Cardiac septum (tissue), 1 donor: ENCODE results near the gene GPR132. TPM values are rescaled to one million over a fixed set of nuclear protein-coding genes. Genes with fewer than 3 reads are reported as not detected.
"Not testable (repeated sequence)": the region's sequence is repeated elsewhere in the genome, so short reads cannot be mapped to it uniquely, and the experiment has no call there.

Source experiments
- DNase-seq: peaks from one replicate; pipeline ENCODE4 v3.0.0-alpha.2; 2020; ENCODE audit warnings: low spot score
- intact Hi-C: fragments of 100-400 bp; cut with DNase I; formaldehyde crosslinking; loops from one replicate; pipeline ENCODE4 v1.14.0; 2022
- total RNA-seq: library from RNA; stranded (reverse); fragmentation: NEBNext Ultra II Directional; extraction: Animal tissue kit (Norgen Biotek cat#: 25700); gene quantifications from one replicate; pipeline ENCODE4 v1.2.1, GENCODE V29; 2021
- donor health status: DM: no; HTN: no; CAD: no.

Gene GPR132
- total RNA-seq, 1 donor from 2014 or later: 0.73 TPM

DNA sequence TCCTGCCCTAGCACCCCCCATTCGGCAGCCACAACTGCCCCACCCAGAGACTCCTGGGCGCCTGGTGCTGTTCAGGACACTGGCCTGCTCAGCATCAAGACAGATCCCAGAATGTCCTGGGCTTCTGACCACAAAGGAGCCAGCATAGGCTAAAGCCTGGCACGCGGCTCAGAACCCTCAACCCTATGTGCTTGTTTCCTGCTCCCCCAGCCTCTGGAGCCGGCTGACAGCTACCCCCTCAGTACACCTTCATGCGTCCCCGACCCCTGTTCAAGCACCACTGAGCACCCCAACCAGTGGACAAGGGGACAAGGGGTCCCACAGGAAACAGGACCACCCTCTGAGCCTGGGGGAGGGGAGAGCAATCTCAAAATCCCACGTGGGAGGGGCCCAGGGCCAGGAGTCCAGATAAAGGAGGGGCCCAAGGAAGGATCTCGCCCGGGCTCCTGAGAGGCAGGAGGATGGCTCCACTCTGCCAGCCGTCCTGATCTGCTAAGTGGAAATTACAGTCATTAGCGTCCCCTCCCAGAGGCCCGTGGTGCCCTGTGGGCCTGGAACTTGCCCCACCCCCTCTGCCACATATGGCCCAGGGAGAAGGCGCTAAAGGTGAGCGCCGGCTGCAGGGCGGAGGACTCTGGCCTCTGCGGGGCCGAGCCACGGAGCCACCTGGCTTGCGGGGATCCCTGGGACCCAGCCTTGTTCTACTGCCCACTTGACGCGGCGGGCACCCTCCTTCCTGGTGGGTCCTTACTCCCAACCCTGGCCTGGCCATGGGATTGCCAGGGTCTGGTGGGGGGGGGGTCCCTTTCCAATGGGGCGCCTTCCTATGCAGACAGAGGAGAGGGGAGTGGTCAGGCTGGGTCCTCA lies 27.2 kb upstream of the GPR132 start:
- DNase-seq: peak; percentile 77
- intact Hi-C loops: loop anchor here (2.0 to 5.0 kb wide), 6 partner anchors 75 to 380 kb away; partner anchors contain the start of genes CRIP2, JAG2 and NUDT14

DNA sequence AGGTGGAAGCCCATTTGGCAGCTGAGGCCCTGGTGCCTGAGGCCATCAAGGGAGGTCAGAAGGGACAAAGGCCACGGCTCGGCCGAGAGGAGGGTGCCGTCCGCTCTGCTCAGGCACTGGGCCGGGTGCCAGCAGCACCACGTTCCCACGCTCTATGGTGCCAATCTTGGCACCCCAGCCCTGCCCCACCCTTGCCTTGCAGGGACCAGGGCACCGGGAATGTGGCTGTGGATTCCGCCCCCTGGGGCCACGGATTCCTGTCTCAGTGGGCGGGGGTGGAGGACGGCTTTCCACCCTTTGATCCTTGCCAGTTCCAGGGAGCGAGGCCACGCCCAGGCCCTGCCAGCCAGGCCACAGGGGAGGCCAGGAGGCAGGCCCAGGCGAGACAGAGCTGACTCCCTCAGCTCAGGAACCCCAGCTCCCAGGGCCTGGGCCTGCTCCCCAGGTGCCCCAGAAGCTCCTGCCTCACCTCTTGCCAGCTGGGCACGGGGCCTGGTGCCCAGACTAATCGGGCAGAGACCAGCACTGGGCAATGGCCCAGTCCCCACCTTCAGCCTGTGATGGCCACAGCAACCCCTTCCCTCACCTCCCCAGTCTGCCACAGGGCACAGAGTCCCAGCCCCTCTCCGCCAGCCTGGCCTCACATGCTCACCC lies 26.4 kb upstream of the GPR132 start:
- DNase-seq: peak; percentile 90
- intact Hi-C loops: loop anchor here (2.0 to 5.0 kb wide), 6 partner anchors 76 to 381 kb away; partner anchors contain the start of genes CRIP2, JAG2 and NUDT14

DNA sequence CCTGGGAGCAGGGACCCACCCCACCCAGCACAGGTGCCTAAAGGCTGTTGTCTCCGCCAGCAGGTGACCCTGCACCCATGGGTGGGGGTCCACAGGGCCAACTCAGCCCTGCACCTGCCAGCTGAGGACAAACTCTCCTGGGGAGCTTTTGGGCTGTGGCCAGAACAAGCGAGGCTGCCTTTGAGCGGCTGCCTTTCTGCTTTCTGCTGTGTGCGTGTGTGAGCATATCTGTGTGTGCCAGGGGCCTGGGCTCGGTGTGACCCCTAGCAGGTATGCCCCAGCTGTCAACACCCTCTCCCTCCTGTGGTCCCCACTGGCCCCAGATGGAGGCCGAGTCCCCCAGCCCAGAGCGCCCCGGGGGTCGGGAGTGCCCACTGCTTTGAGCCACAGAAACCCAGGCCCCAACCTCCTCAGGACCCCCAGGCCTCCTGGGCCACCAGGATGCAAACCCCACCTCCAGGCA lies 25.9 kb upstream of the GPR132 start:
- intact Hi-C loops: loop anchor here (5.0 kb wide), 5 partner anchors 76 to 381 kb away; partner anchors contain the start of genes CRIP2, JAG2 and NUDT14
- DNase-seq: no peak

DNA sequence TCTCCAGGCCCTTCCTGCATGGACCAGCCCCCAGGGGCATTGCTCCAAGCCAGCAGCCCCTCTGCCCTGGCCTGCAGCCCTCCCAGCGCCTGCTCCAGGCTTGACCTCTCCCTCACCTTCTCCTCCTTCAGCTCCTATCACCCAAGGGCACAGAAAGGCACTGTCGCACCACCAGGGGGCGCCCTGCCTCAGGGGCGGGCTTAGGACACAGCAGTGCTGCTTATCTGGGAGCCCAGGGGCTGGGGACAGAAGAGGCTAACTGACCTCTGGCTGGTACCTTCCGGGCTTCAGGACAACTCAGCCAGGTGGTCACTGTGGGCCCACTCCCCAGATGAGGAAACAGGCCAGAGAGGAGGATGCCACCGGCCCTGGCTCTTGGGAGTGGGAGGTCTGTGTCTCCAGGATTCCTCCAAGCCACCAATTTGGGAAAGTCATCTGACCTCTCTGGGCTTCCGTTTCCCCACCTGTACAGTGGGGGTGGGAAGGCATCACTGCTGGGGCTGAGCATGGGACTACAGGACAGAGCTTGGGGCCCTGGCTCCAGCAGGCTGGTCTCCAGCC lies 25.3 kb upstream of the GPR132 start:
- peak; percentile 94 for DNase-seq
- intact Hi-C loops: loop anchor here (5.0 kb wide), 5 partner anchors 77 to 382 kb away; partner anchors contain the start of genes CRIP2, JAG2 and NUDT14

- peak; percentile 69 for DNase-seq
- intact Hi-C loops: loop anchor here (5.0 kb wide), 5 partner anchors 77 to 382 kb away; partner anchors contain the start of genes CRIP2, JAG2 and NUDT14
Observed at GRCh38 chr14:105089746-105090492, 24.7 kb upstream of the GPR132 start.

- intact Hi-C loops: no loop called here
- DNase-seq: peak; percentile 65
Observed at GRCh38 chr14:105088812-105089745, 23.8 kb upstream of the GPR132 start.

GRCh38 chr14:105087963-105088811 lies 23.0 kb upstream of the GPR132 start:
- intact Hi-C loops: loop anchor here (2.0 kb wide), 1 partner anchor 111 kb away; no protein-coding TSS in a partner anchor
- peak; percentile 80 for DNase-seq

DNA sequence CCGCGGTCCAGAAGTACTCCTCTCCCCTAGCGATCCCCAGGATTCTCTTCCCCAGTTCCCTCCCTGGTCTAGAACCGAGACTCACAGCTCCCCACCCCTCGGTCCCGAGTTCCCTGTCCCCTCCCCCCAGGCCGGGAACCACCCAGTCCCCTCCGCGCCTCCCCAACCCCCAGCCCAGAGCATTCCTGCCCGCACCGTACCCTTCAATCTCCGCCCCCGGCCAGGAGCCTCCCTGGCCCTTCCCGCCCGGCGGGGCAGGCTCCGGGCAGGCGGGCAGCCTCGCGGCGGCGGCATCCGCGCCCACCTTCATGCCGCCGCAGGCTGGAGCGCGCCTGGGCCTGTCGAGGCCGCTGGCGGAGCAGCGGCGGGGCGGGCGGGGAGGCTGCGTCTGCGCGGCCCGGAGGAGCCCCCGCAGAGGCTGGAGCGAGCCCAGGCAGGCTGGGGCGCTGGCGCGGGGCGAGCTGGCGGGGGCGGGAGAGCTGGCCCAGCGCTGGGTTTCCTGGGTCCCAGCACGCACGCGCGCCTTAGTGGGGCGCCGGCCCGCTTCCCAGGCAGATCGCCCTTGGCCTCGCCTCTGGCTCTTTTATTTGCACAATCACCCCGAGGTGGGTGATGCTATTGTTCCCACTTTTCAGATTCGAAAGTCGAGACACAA lies 22.2 kb upstream of the GPR132 start:
- intact Hi-C loops: loop anchor here (2.0 kb wide), 1 partner anchor 111 kb away; no protein-coding TSS in a partner anchor
- peak; percentile 75 for DNase-seq

- peak; percentile 93 for DNase-seq
Observed at GRCh38 chr14:105086833-105087307, 21.6 kb upstream of the GPR132 start.

GRCh38 chr14:105085766-105086165 lies 20.5 kb upstream of the GPR132 start:
- intact Hi-C loops: loop anchor here (2.0 kb wide), 1 partner anchor 109 kb away; no protein-coding TSS in a partner anchor
- peak; percentile 51 for DNase-seq

More at GRCh38 chr14:105086833-105087307, 21.6 kb upstream of the GPR132 start:
- intact Hi-C loops: loop anchor here (2.0 kb wide), 1 partner anchor 110 kb away; no protein-coding TSS in a partner anchor

DNA sequence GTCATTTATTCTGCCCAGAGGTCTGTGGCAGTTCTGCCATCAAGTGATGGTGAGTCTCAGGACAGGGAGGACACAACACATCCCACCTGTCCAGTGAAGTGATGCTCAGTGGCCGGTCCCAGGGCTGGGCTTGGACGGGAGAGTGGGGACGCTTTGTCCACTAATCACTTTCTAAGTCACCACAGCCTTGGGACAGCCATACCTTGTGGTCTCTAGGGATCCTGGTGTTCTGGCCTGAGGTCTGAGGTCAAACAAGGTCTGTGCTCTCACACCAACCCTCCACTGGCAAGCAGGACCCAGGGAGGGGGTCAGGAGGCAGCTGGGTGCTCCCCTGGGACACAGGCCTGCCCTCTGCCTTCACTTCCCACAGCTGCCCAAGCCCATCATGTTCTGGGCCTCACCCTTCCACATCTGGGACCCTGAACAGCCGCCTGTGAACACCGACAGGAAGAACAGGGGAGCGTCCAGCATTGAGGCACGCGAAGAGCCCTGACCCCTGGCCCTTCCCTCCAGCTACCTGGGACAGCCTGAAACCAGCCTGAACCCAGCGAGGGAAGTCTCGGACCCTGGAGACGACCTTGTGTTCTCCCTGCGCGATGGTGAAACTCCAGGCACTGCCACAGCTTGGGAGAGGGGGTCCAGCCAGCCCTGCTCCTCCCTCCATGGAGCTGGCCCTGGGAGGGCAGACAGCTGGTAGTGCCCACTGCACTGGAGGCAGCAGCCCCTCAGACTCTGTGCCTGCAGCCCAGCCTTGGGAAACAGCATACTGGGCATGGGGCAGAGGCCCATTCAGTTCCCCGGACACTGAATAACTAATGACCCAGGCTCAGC lies 19.7 kb upstream of the GPR132 start:
- intact Hi-C loops: no loop called here
- peak; percentile 66 for DNase-seq

DNA sequence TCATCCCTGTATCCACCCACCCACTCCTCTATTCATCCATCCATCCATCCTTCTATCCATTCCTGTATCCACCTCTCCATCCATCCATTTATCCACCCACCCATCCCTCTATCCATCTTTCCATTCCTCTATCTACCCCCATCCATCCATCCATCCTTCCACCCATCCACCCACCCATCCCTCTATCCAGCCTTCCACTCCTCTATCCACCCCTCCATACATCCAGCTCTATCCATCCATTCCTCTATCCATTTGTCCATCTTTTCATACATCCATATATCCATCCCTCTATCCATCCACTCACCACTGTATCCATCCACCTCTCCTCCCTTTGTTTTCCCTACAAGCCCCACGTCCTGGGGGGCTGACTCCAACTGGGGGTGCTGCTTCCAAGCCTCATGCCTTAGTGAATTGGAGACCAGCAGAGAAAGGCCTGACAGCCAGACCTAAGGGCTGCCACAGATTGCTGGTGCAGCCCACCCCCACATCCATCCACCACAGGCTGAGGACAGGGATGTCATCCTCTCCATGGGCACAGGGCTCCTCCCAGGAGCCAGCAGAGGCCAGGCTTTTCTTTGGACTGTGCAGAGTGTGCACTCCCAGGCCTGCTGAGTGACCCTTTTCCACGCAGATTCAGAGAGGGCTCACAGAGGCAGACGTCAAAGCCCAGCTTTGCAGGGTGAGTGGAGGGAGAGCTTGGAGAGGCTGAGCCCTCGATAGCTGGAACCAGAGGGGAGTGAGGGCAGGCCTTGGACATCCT lies 18.9 kb upstream of the GPR132 start:
- peak; percentile 67 for DNase-seq
- intact Hi-C loops: no loop called here

- intact Hi-C loops: no loop called here
- DNase-seq: no peak
Observed at GRCh38 chr14:105082703-105083102, 17.5 kb upstream of the GPR132 start.

DNA sequence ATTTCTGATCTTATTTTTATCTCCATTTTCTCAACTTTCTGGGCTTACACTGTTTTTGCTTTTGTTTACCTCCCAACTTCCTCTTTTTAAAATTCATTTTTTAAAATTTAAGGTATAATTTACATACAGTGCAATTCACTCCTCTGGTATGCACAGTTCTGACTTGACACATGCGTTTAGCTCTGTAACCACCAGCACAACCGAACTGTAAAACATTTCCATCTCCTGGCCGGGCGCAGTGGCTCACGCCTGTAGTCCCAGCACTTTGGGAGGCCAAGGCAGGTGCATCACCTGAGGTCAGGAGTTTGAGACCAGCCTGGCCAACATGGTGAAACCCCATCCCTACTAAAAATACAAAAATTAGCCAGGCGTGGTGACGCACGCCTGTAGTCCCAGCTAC lies 16.2 kb upstream of the GPR132 start:
- intact Hi-C loops, DNase-seq: not testable (repeated sequence)

- intact Hi-C loops: no loop called here
- no peak for DNase-seq
Observed at GRCh38 chr14:105080161-105080560, 14.9 kb upstream of the GPR132 start.
